Measurements from ENCODE around the gene UNK. TPM values are rescaled to one million over a fixed set of nuclear protein-coding genes. Genes with fewer than 3 reads are reported as not detected.

UNK gene
- total and polyA plus RNA-seq, 9 of the 15 experiments (the other 6 are each of a cell fraction or from before 2014, with no cell fraction given) = 12.8 to 38.6 (median 24.8) TPM

- TF ChIP-seq TRIM25 (IDR thresholded peaks at IDR 0.05; ENCODE audit: borderline replicate concordance) (no peak), ZNF740 (CRISPR knock-in tag; IDR thresholded peaks at IDR 0.05) (no peak), ZNF740 (tag; IDR thresholded peaks at IDR 0.05) (no peak)
These were observed 16.7 kb upstream of the UNK start (continued) for GRCh38 chr17:75767881-75768280.

GRCh38 chr17:75769536-75769935, 15.1 kb upstream of the UNK start:
- no TSS peak for BruUV-seq (replicated peaks)
- WGBS (ENCODE audit: insufficient coverage, low coverage, missing lambda C conversion rate) = 21% methylated on average over 3 of the region's 3 CpGs
- no peak overlapping the region for H3K4me2 ChIP-seq (ENCODE audit: insufficient read depth, low read length)
- no peaks in the 10 kb centered on the region for H3K9me3 ChIP-seq (replicated peaks; ENCODE audit: control insufficient read depth, insufficient read depth, low read depth, low read length)
- no peaks in the 10 kb centered on the region for H3K36me3 ChIP-seq (ENCODE audit: control insufficient read depth, insufficient read depth, low read length)
- TF ChIP-seq ZNF174 (CRISPR knock-in tag; IDR thresholded peaks at IDR 0.05) = no peak
- peak; percentile 87 for TF ChIP-seq ESRRA (IDR thresholded peaks at IDR 0.05; ENCODE audit: borderline replicate concordance, low read depth)
- TF ChIP-seq CBX1 (IDR thresholded peaks at IDR 0.05; ENCODE audit: low read depth) = no peak
- no peak for TF ChIP-seq KDM4B (IDR thresholded peaks at IDR 0.05; ENCODE audit: borderline replicate concordance in 2 of 2, low read depth in 1 of 2)
- ChIA-PET CTCF (ENCODE audit: low intra/inter-chr PET ratio) (no interaction called here), POLR2A (interaction anchor here (5.0 to 11.1 kb wide), 2 partner anchors 9 to 10 kb away, joined by 49 to 464 read pairs; partner anchors contain the start of gene GALK1)
- H3K27me3 ChIP-seq (ENCODE audit: control insufficient read depth in 2 of 2, insufficient read depth in 2 of 2, low read length in 2 of 2) = no peaks in the 10 kb centered on the region
- ATAC-seq = no peak
- no peak overlapping the region for H3K9ac ChIP-seq (ENCODE audit: insufficient read depth in 1 of 2, low read depth in 2 of 2, low read length in 2 of 2)
- no peaks in the 10 kb centered on the region for H3K79me2 ChIP-seq (ENCODE audit: control insufficient read depth, insufficient read depth, low read length)
- no peak overlapping the region for H3K27ac ChIP-seq (ENCODE audit: extremely low read depth, low read depth, low read length)
- no peak for DNase-seq (ENCODE audit: extremely low read depth in 1 of 4, low spot score in 3 of 4)
- H2AFZ ChIP-seq (ENCODE audit: low read depth, low read length) = no peak overlapping the region
- intact Hi-C loops (cut with micrococcal nuclease) = no loop called here
- no peak for FAIRE-seq
- H3K9me1 ChIP-seq (ENCODE audit: control insufficient read depth, insufficient read depth, low read length) = no peaks in the 10 kb centered on the region
- in situ Hi-C loops (cut with MboI) = no loop called here
- H3K4me3 ChIP-seq = no peak overlapping the region
- H4K20me1 ChIP-seq (replicated peaks; ENCODE audit: control insufficient read depth, insufficient read depth, low read length) = 0 out of 2 replicates have a peak, but pooled peaks cover under 1% of the 10 kb centered on the region
- H3K4me1 ChIP-seq (replicated peaks in 1 of 2; ENCODE audit: control insufficient read depth in 2 of 2, insufficient read depth in 2 of 2, low read length in 2 of 2) = peaks cover 3 to 20% of the 10 kb centered on the region in 2 experiments; a peak in 4 of 5 replicates
